GM12891 (cell line): ENCODE data around the gene HARS2.

ENCODE experiments used
- PAX5 ChIP-seq: IDR thresholded peaks from 2 replicates; pipeline ENCODE4 v1.6.1; 2011; ENCODE audit warnings: low read length, moderate library complexity, mild to moderate bottlenecking; ENCODE audit not compliant: insufficient read depth, severe bottlenecking
- POLR2A ChIP-seq: IDR thresholded peaks from 2 replicates; pipeline ENCODE4 v1.6.1; 2011; ENCODE audit warnings: low read depth, low read length, control low read depth
- POLR2AphosphoS5 ChIP-seq: IDR thresholded peaks from 2 replicates; pipeline ENCODE4 v1.6.1; 2011; ENCODE audit warnings: low read depth, low read length, control low read depth
- SPI1 ChIP-seq: IDR thresholded peaks from 2 replicates; pipeline ENCODE4 v1.6.1; 2011; ENCODE audit warnings: low read depth, low read length, control low read depth
- TAF1 ChIP-seq: IDR thresholded peaks from 2 replicates; pipeline ENCODE4 v1.6.1; 2011; ENCODE audit warnings: low read depth, low read length, control low read depth

- TF ChIP-seq POLR2A (no peak), POLR2AphosphoS5 (no peak), TAF1 (no peak), SPI1 (no peak), PAX5 (no peak)
Observed at GRCh38 chr5:140713562-140714094, 22.4 kb downstream of the HARS2 start.
